Fibroblast of the aortic adventitia (primary cell): ENCODE data around the gene PSMG3. TPM values are rescaled to one million over a fixed set of nuclear protein-coding genes. Genes with fewer than 3 reads are reported as not detected.

Experiments used
- DNase-seq: peaks from one replicate; pipeline ENCODE4 v3.0.0-alpha.2; 2010; ENCODE audit warnings: low read depth
- H3K4me3 ChIP-seq: 2 replicates; pipeline ENCODE4 v1.5.1; 2011; ENCODE audit warnings: low read depth, mild to moderate bottlenecking, control low read depth, low read length, moderate library complexity
- total RNA-seq: library from RNA; depleted of rRNA; stranded (reverse); fragments of >200 nt; gene quantifications from 2 replicates; pipeline ENCODE4 v1.2.3, GENCODE V29; 2012; ENCODE audit warnings: low replicate concordance
- TF ChIP-seq, protein P1 (sequence below): IDR thresholded peaks from 2 replicates; pipeline ENCODE4 v1.5.1; 2011; ENCODE audit warnings: mild to moderate bottlenecking, low read length, control low read depth, inconsistent platforms; ENCODE audit not compliant: insufficient read depth

Gene PSMG3
- total RNA-seq, 1 donor, result 20.5 TPM

DNA sequence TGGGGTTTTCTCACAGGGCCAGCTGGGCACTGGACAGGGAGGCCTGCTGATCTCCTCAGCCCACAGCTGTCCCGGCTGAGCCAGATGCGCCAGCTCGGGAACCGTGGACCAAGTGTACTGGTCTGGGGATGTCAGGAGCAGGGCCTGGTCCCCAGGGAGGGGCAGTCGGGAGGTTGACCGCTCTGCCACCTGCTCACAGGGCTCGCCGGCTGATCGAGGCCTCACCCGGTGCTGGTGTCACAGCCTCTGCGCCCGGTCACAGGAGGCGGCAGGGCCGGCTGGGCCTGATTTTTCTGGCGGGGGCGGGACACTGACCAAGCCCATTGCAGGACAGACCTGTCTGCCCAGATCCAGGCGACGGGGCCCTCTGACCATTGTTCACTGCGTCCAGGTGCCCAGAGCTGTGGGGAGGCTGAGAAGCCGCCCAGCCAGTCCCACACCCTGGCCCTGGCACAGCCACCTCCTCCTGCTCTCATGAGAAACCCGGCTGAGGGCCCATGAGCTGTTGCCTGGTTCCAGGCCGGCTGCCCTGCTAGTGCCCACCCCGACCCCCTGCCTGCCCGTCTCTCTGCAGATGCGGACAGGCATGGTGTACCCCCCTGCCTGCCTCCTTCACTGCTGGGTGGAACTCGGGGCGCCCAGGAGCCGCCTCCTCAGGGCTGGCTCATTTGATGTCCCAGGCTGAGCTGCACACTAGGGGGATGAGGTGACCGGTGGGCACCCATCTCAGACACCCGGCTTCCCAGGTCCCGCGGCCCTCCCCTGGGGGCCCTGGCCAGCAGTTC, 10.8 kb downstream of the PSMG3 start:
- no peak overlapping the region for H3K4me3 ChIP-seq
- TF ChIP-seq, protein P1, sequence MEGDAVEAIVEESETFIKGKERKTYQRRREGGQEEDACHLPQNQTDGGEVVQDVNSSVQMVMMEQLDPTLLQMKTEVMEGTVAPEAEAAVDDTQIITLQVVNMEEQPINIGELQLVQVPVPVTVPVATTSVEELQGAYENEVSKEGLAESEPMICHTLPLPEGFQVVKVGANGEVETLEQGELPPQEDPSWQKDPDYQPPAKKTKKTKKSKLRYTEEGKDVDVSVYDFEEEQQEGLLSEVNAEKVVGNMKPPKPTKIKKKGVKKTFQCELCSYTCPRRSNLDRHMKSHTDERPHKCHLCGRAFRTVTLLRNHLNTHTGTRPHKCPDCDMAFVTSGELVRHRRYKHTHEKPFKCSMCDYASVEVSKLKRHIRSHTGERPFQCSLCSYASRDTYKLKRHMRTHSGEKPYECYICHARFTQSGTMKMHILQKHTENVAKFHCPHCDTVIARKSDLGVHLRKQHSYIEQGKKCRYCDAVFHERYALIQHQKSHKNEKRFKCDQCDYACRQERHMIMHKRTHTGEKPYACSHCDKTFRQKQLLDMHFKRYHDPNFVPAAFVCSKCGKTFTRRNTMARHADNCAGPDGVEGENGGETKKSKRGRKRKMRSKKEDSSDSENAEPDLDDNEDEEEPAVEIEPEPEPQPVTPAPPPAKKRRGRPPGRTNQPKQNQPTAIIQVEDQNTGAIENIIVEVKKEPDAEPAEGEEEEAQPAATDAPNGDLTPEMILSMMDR, result no peak
- DNase-seq, result no peak

DNA sequence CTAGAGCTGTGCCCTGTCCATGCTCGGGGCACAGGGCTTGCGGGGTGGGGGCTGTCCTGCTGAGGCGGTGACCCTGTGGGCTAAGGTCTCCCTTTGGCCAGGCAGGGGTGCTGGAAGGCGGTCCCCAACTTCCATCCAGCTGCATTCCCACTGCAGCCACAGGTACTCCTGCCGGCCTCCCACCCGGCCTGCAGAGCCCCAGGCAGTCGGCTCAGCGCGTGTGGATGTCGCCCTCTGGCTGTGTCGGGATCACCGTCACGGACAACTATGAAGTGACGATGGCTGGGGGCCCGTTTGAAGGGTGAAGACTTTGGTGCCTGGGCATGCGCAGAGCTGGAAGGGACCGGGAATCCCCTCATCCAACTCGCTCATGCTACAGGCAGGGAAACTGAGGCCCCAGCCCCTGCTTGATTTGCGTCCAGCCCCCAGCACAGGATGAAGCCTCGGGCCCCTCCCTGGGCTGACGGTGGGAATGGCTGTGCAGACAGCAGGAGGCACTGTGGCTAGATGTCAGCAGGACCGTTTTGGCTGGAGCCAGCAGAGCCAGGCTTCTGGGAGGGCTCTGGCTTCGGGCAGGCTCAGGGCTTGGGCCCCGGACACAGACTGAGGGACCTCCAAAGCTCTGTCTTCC, 11.5 kb downstream of the PSMG3 start:
- H3K4me3 ChIP-seq, result no peak overlapping the region
- no peak for DNase-seq
- TF ChIP-seq, protein P1, result no peak

DNA sequence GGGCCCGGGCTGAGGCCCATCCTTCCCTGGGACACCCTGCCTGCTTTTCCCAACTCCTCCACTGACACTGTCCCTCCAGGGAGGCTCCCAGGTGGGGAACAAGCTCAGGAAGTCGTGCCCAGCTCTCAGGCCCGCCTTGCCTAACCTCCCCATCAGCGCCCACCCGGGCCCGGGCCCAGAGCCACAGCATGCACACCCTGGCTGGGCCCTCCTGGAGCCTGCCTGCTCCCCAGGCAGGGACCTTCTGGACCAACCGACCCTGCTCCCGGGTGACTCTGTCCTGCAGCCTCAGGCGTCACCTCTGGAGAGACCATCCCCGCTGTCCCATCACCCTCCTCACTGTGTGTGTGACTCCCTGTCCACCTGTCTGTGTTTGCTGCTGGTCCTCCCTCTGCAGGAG, 12.1 kb downstream of the PSMG3 start:
- no peak for DNase-seq
- no peak overlapping the region for H3K4me3 ChIP-seq

DNA sequence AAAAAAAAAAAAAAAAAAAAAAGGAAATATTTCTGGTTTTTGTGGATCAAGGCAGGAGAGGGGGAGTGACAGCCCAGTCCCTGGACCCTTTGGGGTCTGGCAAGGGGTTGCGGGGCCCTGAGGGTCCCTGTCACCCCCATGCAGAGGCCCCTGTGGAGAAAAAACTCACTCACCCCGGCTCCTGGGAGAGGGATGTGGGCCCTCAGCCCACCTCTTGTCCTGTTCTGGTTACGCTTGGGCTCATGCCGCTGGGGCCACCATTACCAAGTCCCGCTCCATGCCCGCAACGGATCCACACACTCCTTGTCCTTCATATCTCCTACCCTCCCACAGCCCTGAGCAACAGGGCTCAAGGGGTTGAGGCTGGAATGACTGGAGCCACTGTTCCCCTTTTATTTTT, 12.8 kb downstream of the PSMG3 start:
- no peak for DNase-seq

More for the DNA sequence above, 12.1 kb downstream of the PSMG3 start:
- TF ChIP-seq, protein P1, result no peak

DNA sequence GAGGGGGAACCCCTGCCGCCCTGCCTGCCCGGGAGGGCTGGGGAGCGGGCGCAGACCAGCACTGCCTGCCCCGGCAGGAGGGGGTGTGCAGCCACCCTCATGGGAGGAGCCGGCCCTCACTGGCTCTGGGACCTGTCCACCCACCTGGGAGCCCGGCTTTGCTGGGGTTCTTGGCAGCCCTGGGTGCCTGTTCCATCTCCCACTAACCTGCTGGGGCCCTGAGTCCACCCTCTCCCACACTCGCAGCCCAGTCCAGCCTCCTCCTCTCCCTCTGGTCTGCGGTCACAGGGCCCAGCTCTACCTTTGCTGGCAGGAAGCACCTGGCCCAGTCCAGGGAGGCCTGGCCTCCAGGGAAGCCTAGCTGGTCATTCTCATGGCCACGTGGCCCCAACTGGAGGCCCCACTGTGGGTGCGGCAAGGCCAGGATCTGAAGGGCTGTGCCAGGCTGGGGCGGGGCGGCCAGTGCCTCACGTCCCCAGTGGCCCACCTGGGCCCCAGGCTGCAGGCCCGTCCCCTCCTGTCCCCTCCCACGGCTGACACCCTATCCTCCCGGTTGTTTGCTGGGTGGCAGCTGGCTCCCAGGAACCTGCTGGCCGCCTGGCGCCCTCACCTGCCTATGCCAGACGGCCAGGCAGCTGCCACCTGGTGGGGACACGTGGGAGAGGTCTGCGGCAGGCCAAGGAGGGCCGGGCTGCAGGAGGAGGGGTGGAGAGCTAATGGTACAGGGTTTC, 13.9 kb downstream of the PSMG3 start, which contains the start of gene TMEM184A:
Gene TMEM184A, minus strand, starts transcription at position 393 of the 731 bp plus-strand sequence. CDS start 721 bp downstream, outside the sequence.
- TF ChIP-seq, protein P1, result peak; percentile 30
- no peak within 1 kb of the TSS for H3K4me3 ChIP-seq
- no peak for DNase-seq

More for the DNA sequence above, 12.8 kb downstream of the PSMG3 start:
- H3K4me3 ChIP-seq, result no peak overlapping the region
- TF ChIP-seq, protein P1, result no peak

DNA sequence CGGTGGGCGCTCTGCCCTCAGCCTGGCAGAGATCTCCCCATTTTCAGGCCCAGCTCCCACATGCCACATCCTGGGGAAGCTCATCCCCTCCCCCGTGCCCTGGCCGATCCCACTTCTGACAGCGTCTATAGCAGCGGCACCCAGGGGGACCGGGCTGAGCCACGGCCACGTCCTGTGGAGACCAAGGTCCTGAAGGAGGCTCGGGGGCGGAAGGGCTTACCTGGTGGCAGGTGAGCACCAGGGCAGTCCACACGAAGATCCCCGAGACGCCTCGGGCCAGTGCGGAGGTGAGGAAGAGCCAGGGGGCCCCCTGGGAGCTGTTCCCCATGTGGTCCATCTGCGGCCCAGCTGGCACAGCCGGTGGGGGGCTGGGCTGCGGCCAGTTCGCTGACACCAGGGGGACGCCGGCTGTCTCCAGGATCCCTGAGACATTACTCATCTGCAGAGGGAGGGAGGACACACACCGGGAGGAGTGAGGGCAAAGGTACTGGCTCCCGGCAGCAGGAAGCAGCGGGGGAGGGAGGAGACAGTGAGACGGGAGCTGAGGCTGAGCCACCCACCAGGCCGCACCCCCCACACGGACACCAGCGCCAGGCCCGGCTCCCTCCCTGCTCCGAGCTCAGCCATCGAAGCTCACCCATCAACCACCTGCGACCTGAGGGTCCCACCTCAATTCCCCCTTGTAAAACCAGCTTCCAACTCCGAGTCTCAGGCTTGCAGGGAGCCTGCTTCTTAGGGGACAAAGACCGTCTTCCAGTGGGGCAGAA, 14.6 kb downstream of the PSMG3 start:
- no peak overlapping the region for H3K4me3 ChIP-seq
- TF ChIP-seq, protein P1, result no peak
- DNase-seq, result peak; percentile 51
